HepG2 (cell line): ENCODE results near the gene RIPK3. TPM values are rescaled to one million over a fixed set of nuclear protein-coding genes. Genes with fewer than 3 reads are reported as not detected.

ENCODE experiments used
- AHR ChIP-seq: IDR thresholded peaks from 2 replicates; pipeline ENCODE4 v1.6.1; 2018; ENCODE audit warnings: missing genetic modification reagents, missing compliant biosample characterization
- ATF7 ChIP-seq, 2 experiments: fragments of 450-650 bp in 1 of 2; sonication (generic) in 1 of 2; formaldehyde crosslinking in 1 of 2; IDR thresholded peaks; 2 replicates each; pipeline versions ENCODE4 v1.4.0 to v1.6.1; 2016 to 2020; ENCODE audit warnings: antibody characterized with exemption in 1 of 2, mild to moderate bottlenecking in 1 of 2, missing genetic modification reagents in 1 of 2
- CAMTA2 ChIP-seq: sonication (generic); formaldehyde crosslinking; IDR thresholded peaks from 2 replicates; pipeline ENCODE4 v1.4.0; 2020; ENCODE audit warnings: mild to moderate bottlenecking, missing genetic modification reagents, borderline replicate concordance
- ESRRA ChIP-seq: sonication (generic); formaldehyde crosslinking; IDR thresholded peaks from 2 replicates; pipeline ENCODE4 v1.5.1; 2020; ENCODE audit warnings: mild to moderate bottlenecking, low read depth, missing genetic modification reagents
- KDM1A ChIP-seq: IDR thresholded peaks from 2 replicates; pipeline ENCODE4 v1.6.1; 2016; ENCODE audit warnings: missing compliant biosample characterization
- MEF2D ChIP-seq: sonication (generic); formaldehyde crosslinking; IDR thresholded peaks from 2 replicates; pipeline ENCODE4 v1.5.1; 2020; ENCODE audit warnings: mild to moderate bottlenecking, missing genetic modification reagents
- MTERF4 ChIP-seq: sonication (generic); formaldehyde crosslinking; IDR thresholded peaks from 2 replicates; pipeline ENCODE4 v1.8.0; 2023; ENCODE audit warnings: mild to moderate bottlenecking, missing genetic modification reagents
- NCOA1 ChIP-seq: sonication (generic); formaldehyde crosslinking; IDR thresholded peaks from 2 replicates; pipeline ENCODE4 v1.9.0; 2021; ENCODE audit warnings: missing genetic modification reagents
- PAF1 ChIP-seq: IDR thresholded peaks from 2 replicates; pipeline ENCODE4 v1.6.1; 2016; ENCODE audit warnings: missing genetic modification reagents, missing compliant biosample characterization
- PHF20 ChIP-seq: sonication (generic); formaldehyde crosslinking; IDR thresholded peaks from 2 replicates; pipeline ENCODE4 v1.5.0; 2020; ENCODE audit warnings: mild to moderate bottlenecking, missing genetic modification reagents
- RARA ChIP-seq: IDR thresholded peaks from 2 replicates; pipeline ENCODE4 v1.6.1; 2016; ENCODE audit warnings: missing genetic modification reagents, missing compliant biosample characterization
- TBX3 ChIP-seq: fragments of 450-650 bp; IDR thresholded peaks from 2 replicates; pipeline ENCODE4 v1.6.1; 2017; ENCODE audit warnings: antibody characterized with exemption, mild to moderate bottlenecking, inconsistent platforms, borderline replicate concordance
- ZNF235 ChIP-seq: sonication (generic); formaldehyde crosslinking; IDR thresholded peaks from 2 replicates; pipeline ENCODE4 v1.8.1; 2023; ENCODE audit warnings: mild to moderate bottlenecking, missing genetic modification reagents, borderline replicate concordance
- ZNF274 ChIP-seq: sonication (generic); formaldehyde crosslinking; IDR thresholded peaks from 2 replicates; pipeline ENCODE4 v1.5.1; 2020; ENCODE audit warnings: mild to moderate bottlenecking, missing genetic modification reagents
- ZNF30 ChIP-seq: sonication (generic); formaldehyde crosslinking; IDR thresholded peaks from 2 replicates; pipeline ENCODE4 v1.5.0; 2020; ENCODE audit warnings: mild to moderate bottlenecking, missing genetic modification reagents
- ZNF335 ChIP-seq: sonication (generic); formaldehyde crosslinking; IDR thresholded peaks from 2 replicates; pipeline ENCODE4 v1.4.0; 2020; ENCODE audit warnings: missing genetic modification reagents
- ZNF777 ChIP-seq: sonication (generic); formaldehyde crosslinking; IDR thresholded peaks from 2 replicates; pipeline ENCODE4 v1.4.0; 2020; ENCODE audit warnings: missing genetic modification reagents
- polyA plus RNA-seq, 8 experiments: library from polyadenylated mRNA; depleted of rRNA in 3 of 8; stranded (reverse) in 7 of 8; unstranded in 1 of 8; fragments of >200 nt; fragmentation: Illumina TruSeq in 4 of 8; extraction: Trizol in 4 of 8; gene quantifications; 2 replicates each; pipeline versions ENCODE4 v1.2.1 to v1.2.3, GENCODE V29; 2011 to 2016; ENCODE audit warnings: low read depth in 4 of 8, missing spikeins in 1 of 8, mixed read lengths in 1 of 8; ENCODE audit not compliant: insufficient read depth in 1 of 8
- total RNA-seq, 5 experiments: library from RNA; depleted of rRNA; stranded (reverse); fragments of >200 nt; fragmentation: Illumina TruSeq; extraction: Trizol; gene quantifications; 2 replicates each; pipeline ENCODE4 v1.2.3, GENCODE V29; 2016; ENCODE audit warnings: low read depth in 1 of 5
- TF ChIP-seq, protein P1 (sequence below), 2 experiments: sonication (generic) in 1 of 2; formaldehyde crosslinking in 1 of 2; IDR thresholded peaks; 2 replicates each; pipeline versions ENCODE4 v1.5.1 to v1.6.1; 2011 to 2020; ENCODE audit warnings: borderline replicate concordance in 1 of 2, low read depth in 1 of 2, low read length in 1 of 2, mild to moderate bottlenecking in 1 of 2, missing genetic modification reagents in 1 of 2, moderate library complexity in 1 of 2
- TF ChIP-seq, protein P2 (sequence below): sonication (generic); formaldehyde crosslinking; conservative IDR thresholded peaks from 2 replicates; pipeline ENCODE4 v1.4.0; 2020; ENCODE audit warnings: missing genetic modification reagents
- TF ChIP-seq, protein P3 (sequence below): IDR thresholded peaks from 2 replicates; pipeline ENCODE4 v1.6.1; 2012; ENCODE audit warnings: low read depth, low read length, improper control_type of control experiment

RIPK3 gene
- total and polyA plus RNA-seq, 2 of the 13 experiments (the other 11 are each of a cell fraction or from before 2014, with no cell fraction given), result not detected

- TF ChIP-seq NCOA1 (CRISPR knock-in tag) (0 out of 2 replicates have a peak, but pooled peaks have one; percentile 58), ZNF274 (CRISPR knock-in tag) (no peak), KDM1A (CRISPR knock-in tag) (0 out of 2 replicates have a peak, but pooled peaks have one; percentile 13), ESRRA (CRISPR knock-in tag) (peak; percentile 50; the same call in 1 of the 2 replicates), PHF20 (CRISPR knock-in tag) (0 out of 2 replicates have a peak, but pooled peaks have one; percentile 55), MEF2D (CRISPR knock-in tag) (peak; percentile 81), ZNF235 (CRISPR knock-in tag) (0 out of 2 replicates have a peak, but pooled peaks have one; percentile 78), TBX3 (peak; percentile 81), ZNF335 (CRISPR knock-in tag) (no peak), RARA (CRISPR knock-in tag) (peak; percentile 12; the same call in 1 of the 2 replicates), ZNF30 (CRISPR knock-in tag) (0 out of 2 replicates have a peak, but pooled peaks have one; percentile 65), CAMTA2 (CRISPR knock-in tag) (0 out of 2 replicates have a peak, but pooled peaks have one; percentile 70), MTERF4 (CRISPR knock-in tag) (peak; percentile 67; the same call in 1 of the 2 replicates), ATF7 (IDR thresholded peaks at IDR 0.05) (no peak), ATF7 (CRISPR knock-in tag; IDR thresholded peaks at IDR 0.05) (peak; percentile 47; the same call in 1 of the 2 replicates), ZNF777 (peak; percentile 90), AHR (peak; percentile 84; the same call in 1 of the 2 replicates), PAF1 (CRISPR knock-in tag) (no peak)
- TF ChIP-seq, protein P1, sequence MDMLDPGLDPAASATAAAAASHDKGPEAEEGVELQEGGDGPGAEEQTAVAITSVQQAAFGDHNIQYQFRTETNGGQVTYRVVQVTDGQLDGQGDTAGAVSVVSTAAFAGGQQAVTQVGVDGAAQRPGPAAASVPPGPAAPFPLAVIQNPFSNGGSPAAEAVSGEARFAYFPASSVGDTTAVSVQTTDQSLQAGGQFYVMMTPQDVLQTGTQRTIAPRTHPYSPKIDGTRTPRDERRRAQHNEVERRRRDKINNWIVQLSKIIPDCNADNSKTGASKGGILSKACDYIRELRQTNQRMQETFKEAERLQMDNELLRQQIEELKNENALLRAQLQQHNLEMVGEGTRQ (IDR thresholded peaks at IDR 0.05; ENCODE audit: low read depth, low read length), result no peak
- TF ChIP-seq, protein P1 (CRISPR knock-in tag; IDR thresholded peaks at IDR 0.05; ENCODE audit: borderline replicate concordance), result peak; percentile 61; the same call in 1 of the 2 replicates
- TF ChIP-seq, protein P2, sequence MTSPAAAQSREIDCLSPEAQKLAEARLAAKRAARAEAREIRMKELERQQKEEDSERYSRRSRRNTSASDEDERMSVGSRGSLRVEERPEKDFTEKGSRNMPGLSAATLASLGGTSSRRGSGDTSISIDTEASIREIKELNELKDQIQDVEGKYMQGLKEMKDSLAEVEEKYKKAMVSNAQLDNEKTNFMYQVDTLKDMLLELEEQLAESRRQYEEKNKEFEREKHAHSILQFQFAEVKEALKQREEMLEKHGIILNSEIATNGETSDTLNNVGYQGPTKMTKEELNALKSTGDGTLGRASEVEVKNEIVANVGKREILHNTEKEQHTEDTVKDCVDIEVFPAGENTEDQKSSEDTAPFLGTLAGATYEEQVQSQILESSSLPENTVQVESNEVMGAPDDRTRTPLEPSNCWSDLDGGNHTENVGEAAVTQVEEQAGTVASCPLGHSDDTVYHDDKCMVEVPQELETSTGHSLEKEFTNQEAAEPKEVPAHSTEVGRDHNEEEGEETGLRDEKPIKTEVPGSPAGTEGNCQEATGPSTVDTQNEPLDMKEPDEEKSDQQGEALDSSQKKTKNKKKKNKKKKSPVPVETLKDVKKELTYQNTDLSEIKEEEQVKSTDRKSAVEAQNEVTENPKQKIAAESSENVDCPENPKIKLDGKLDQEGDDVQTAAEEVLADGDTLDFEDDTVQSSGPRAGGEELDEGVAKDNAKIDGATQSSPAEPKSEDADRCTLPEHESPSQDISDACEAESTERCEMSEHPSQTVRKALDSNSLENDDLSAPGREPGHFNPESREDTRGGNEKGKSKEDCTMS (CRISPR knock-in tag), result 0 out of 2 replicates have a peak, but pooled peaks have one; percentile 7
- TF ChIP-seq, protein P3, sequence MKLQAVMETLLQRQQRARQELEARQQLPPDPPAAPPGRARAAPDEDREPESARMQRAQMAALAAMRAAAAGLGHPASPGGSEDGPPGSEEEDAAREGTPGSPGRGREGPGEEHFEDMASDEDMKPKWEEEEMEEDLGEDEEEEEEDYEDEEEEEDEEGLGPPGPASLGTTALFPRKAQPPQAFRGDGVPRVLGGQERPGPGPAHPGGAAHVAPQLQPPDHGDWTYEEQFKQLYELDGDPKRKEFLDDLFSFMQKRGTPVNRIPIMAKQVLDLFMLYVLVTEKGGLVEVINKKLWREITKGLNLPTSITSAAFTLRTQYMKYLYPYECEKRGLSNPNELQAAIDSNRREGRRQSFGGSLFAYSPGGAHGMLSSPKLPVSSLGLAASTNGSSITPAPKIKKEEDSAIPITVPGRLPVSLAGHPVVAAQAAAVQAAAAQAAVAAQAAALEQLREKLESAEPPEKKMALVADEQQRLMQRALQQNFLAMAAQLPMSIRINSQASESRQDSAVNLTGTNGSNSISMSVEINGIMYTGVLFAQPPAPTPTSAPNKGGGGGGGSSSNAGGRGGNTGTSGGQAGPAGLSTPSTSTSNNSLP, result peak; percentile 34; the same call in 1 of the 2 replicates
Observed at GRCh38 chr14:24366721-24367513, 27.1 kb upstream of the RIPK3 start (continued).
